GM12865 (cell line): ENCODE measurements around the gene ZW10.

Source experiments
- DNase-seq: peaks from one replicate; pipeline ENCODE4 v3.0.0; 2010; ENCODE audit warnings: low read depth
- H3K4me3 ChIP-seq: 2 replicates; pipeline ENCODE4 v1.5.1; 2011; ENCODE audit warnings: mild to moderate bottlenecking, low read depth, low read length, control low read depth
- CTCF ChIP-seq: IDR thresholded peaks from 2 replicates; pipeline ENCODE4 v1.5.1; 2011; ENCODE audit warnings: low read length, control low read depth, low read depth, inconsistent platforms; ENCODE audit not compliant: insufficient read depth; ENCODE audit errors: missing control alignments

The ZW10 gene

GRCh38 chr11:113760241-113760640 lies 13.3 kb downstream of the ZW10 start:
- DNase-seq = no peak
- TF ChIP-seq CTCF = no peak
- H3K4me3 ChIP-seq = no peak overlapping the region

GRCh38 chr11:113752932-113753331 lies 20.6 kb downstream of the ZW10 start:
- DNase-seq = no peak
- no peak overlapping the region for H3K4me3 ChIP-seq
- TF ChIP-seq CTCF = no peak

- no peak for DNase-seq
- no peak for TF ChIP-seq CTCF
These were observed 37.2 kb downstream of the ZW10 start for GRCh38 chr11:113736323-113736722.

GRCh38 chr11:113732092-113732491 lies 41.4 kb downstream of the ZW10 start:
- no peak overlapping the region for H3K4me3 ChIP-seq
- no peak for TF ChIP-seq CTCF
- no peak for DNase-seq

More at GRCh38 chr11:113736323-113736722, 37.2 kb downstream of the ZW10 start:
- no peak overlapping the region for H3K4me3 ChIP-seq

- H3K4me3 ChIP-seq = no peak overlapping the region
- peak; percentile 21 for DNase-seq
- TF ChIP-seq CTCF = peak; percentile 31
These were observed 42.4 kb downstream of the ZW10 start for GRCh38 chr11:113730887-113731726.

- no peak overlapping the region for H3K4me3 ChIP-seq
- DNase-seq = no peak
- no peak for TF ChIP-seq CTCF
These were observed 44.0 kb downstream of the ZW10 start for GRCh38 chr11:113729456-113729855.

- no peak for TF ChIP-seq CTCF
- no peak overlapping the region for H3K4me3 ChIP-seq
- DNase-seq = no peak
These were observed 44.7 kb downstream of the ZW10 start for GRCh38 chr11:113728814-113729213.
